IMR-90 (cell line): ENCODE measurements around the gene HYOU1. TPM values are rescaled to one million over a fixed set of nuclear protein-coding genes. Genes with fewer than 3 reads are reported as not detected.

Source experiments
- ATAC-seq: fragments of 200-7000 bp; cut with Tn5 transposase; 2 replicates; pipeline ENCODE4 v1.9.1; 2020; ENCODE audit warnings: low read depth, mild to moderate bottlenecking, moderate library complexity
- BruUV-seq: library from RNA; stranded (reverse); fragments of 400-500 nt; replicated peaks from 2 replicates; lab custom pipeline; 2021; lab: Mats Ljungman, UMichigan
- CTCF ChIA-PET: fragments of 300-600 bp; formaldehyde crosslinking; extraction: SDS; loops from one replicate; lab custom pipeline; 2021; ENCODE audit warnings: antibody characterized with exemption; lab: Yijun Ruan, JAX
- POLR2A ChIA-PET: fragments of 300-600 bp; sonication (Branson Sonifier 250); formaldehyde crosslinking; loops from one replicate; lab custom pipeline; 2022; ENCODE audit warnings: antibody characterized with exemption; ENCODE audit not compliant: unreplicated experiment; lab: Charles Lee
- DNase-seq: peaks from one replicate; pipeline ENCODE4 v3.0.0; 2013
- H2AFZ ChIP-seq: replicated peaks from 2 replicates; pipeline ENCODE3; 2013; ENCODE audit warnings: low read length, mild to moderate bottlenecking; ENCODE audit not compliant: poor library complexity
- H2AK5ac ChIP-seq: 2 replicates; pipeline ENCODE4 v1.6.1; 2013; ENCODE audit warnings: low read depth, low read length, inconsistent platforms
- H2AK9ac ChIP-seq: replicated peaks from 2 replicates; pipeline ENCODE3; 2013; ENCODE audit warnings: mild to moderate bottlenecking, low read depth, low read length, moderate library complexity; ENCODE audit not compliant: poor library complexity
- H2BK120ac ChIP-seq: 2 replicates; pipeline ENCODE4 v1.6.1; 2013; ENCODE audit warnings: low read depth, low read length, inconsistent platforms
- H2BK15ac ChIP-seq: 3 replicates; pipeline ENCODE4 v1.6.1; 2013; ENCODE audit warnings: low read depth, low read length, inconsistent platforms
- H2BK20ac ChIP-seq: 2 replicates; pipeline ENCODE4 v1.6.1; 2013; ENCODE audit warnings: low read depth, mild to moderate bottlenecking, inconsistent platforms, low read length, moderate library complexity
- H2BK5ac ChIP-seq: 2 replicates; pipeline ENCODE4 v1.6.1; 2013; ENCODE audit warnings: mild to moderate bottlenecking, low read depth, low read length, inconsistent platforms; ENCODE audit not compliant: poor library complexity, severe bottlenecking
- H3K14ac ChIP-seq: replicated peaks from 2 replicates; pipeline ENCODE4 v1.6.1; 2013; ENCODE audit warnings: low read depth, low read length, inconsistent platforms
- H3K18ac ChIP-seq: 2 replicates; pipeline ENCODE4 v1.6.1; 2013; ENCODE audit warnings: low read depth, low read length, control low read depth
- H3K23ac ChIP-seq: 2 replicates; pipeline ENCODE4 v1.6.1; 2013; ENCODE audit warnings: low read depth, low read length, inconsistent platforms
- H3K27ac ChIP-seq: 2 replicates; pipeline ENCODE4 v1.5.1; 2013; ENCODE audit warnings: mild to moderate bottlenecking, control low read depth, low read length; ENCODE audit not compliant: insufficient read depth
- H3K27me3 ChIP-seq: 2 replicates; pipeline ENCODE4 v1.6.1; 2013; ENCODE audit warnings: low read length; ENCODE audit not compliant: control insufficient read depth, insufficient read depth
- H3K36me3 ChIP-seq: 2 replicates; pipeline ENCODE4 v1.6.1; 2013; ENCODE audit warnings: low read length, mixed read lengths; ENCODE audit not compliant: control insufficient read depth, insufficient read depth
- H3K4ac ChIP-seq: 2 replicates; pipeline ENCODE4 v1.6.1; 2013; ENCODE audit warnings: low read depth, low read length, inconsistent platforms
- H3K4me1 ChIP-seq: 2 replicates; pipeline ENCODE4 v1.6.1; 2013; ENCODE audit warnings: low read length, mixed read lengths; ENCODE audit not compliant: control insufficient read depth, insufficient read depth
- H3K4me2 ChIP-seq: 2 replicates; pipeline ENCODE4 v1.6.1; 2013; ENCODE audit warnings: low read depth, mild to moderate bottlenecking, control low read depth, low read length, moderate library complexity
- H3K4me3 ChIP-seq: 2 replicates; pipeline ENCODE4 v1.5.1; 2013; ENCODE audit warnings: low read depth, mild to moderate bottlenecking, control low read depth, low read length, moderate library complexity; ENCODE audit not compliant: insufficient read depth
- H3K56ac ChIP-seq: 2 replicates; pipeline ENCODE4 v1.6.1; 2013; ENCODE audit warnings: low read length, inconsistent platforms; ENCODE audit not compliant: insufficient read depth; ENCODE audit errors: extremely low read depth
- H3K79me1 ChIP-seq, 2 experiments: 2 replicates each; pipeline ENCODE4 v1.6.1; 2013; ENCODE audit warnings: low read length in 2 of 2, inconsistent platforms in 1 of 2, low read depth in 1 of 2
- H3K9ac ChIP-seq: 2 replicates; pipeline ENCODE4 v1.6.1; 2013; ENCODE audit warnings: low read depth, low read length, control low read depth
- H3K9me1 ChIP-seq: 2 replicates; pipeline ENCODE4 v1.6.1; 2013; ENCODE audit warnings: low read length, inconsistent platforms; ENCODE audit not compliant: insufficient read depth
- H3K9me3 ChIP-seq: 2 replicates; pipeline ENCODE4 v1.6.1; 2013; ENCODE audit warnings: low read length; ENCODE audit not compliant: control insufficient read depth, insufficient read depth
- H4K20me1 ChIP-seq: 2 replicates; pipeline ENCODE4 v1.6.1; 2013; ENCODE audit warnings: low read length, inconsistent platforms; ENCODE audit not compliant: insufficient read depth
- H4K5ac ChIP-seq: 2 replicates; pipeline ENCODE4 v1.6.1; 2013; ENCODE audit warnings: mild to moderate bottlenecking, low read depth, low read length, control low read depth
- H4K8ac ChIP-seq, 2 experiments: 2 replicates each; pipeline ENCODE4 v1.6.1; 2013; ENCODE audit warnings: low read depth in 2 of 2, low read length in 2 of 2, control low read depth in 1 of 2, inconsistent platforms in 1 of 2
- H4K91ac ChIP-seq: 2 replicates; pipeline ENCODE4 v1.6.1; 2013; ENCODE audit warnings: low read depth, low read length, inconsistent platforms; ENCODE audit not compliant: insufficient read depth
- BHLHE40 ChIP-seq: fragments of 150-350 bp; IDR thresholded peaks from 2 replicates; pipeline ENCODE4 v1.6.1; 2016; ENCODE audit warnings: mild to moderate bottlenecking, low read depth, low read length
- CEBPB ChIP-seq: IDR thresholded peaks from 2 replicates; pipeline ENCODE4 v1.6.1; 2012; ENCODE audit warnings: low read depth, low read length, improper control_type of control experiment
- CHD1 ChIP-seq: IDR thresholded peaks from 2 replicates; pipeline ENCODE4 v1.6.1; 2012; ENCODE audit warnings: low read depth, low read length, improper control_type of control experiment
- FOS ChIP-seq: fragments of 150-350 bp; IDR thresholded peaks from 2 replicates; pipeline ENCODE4 v1.6.1; 2016; ENCODE audit warnings: low read depth, low read length
- MAFK ChIP-seq: IDR thresholded peaks from 2 replicates; pipeline ENCODE4 v1.6.1; 2012; ENCODE audit warnings: low read depth, low read length, improper control_type of control experiment
- MXI1 ChIP-seq: IDR thresholded peaks from 2 replicates; pipeline ENCODE4 v1.6.1; 2012; ENCODE audit warnings: low read depth, mild to moderate bottlenecking, low read length, moderate library complexity, borderline replicate concordance
- RCOR1 ChIP-seq: IDR thresholded peaks from 2 replicates; pipeline ENCODE4 v1.6.1; 2012; ENCODE audit warnings: mild to moderate bottlenecking, low read length, improper control_type of control experiment; ENCODE audit not compliant: insufficient replicate concordance
- SMC3 ChIP-seq: fragments of 150-350 bp; IDR thresholded peaks from 2 replicates; pipeline ENCODE4 v1.6.1; 2016; ENCODE audit warnings: low read depth, mild to moderate bottlenecking, antibody characterized with exemption, low read length, moderate library complexity
- WGBS, 2 experiments: methylation state at CpG; one replicate each; pipeline versions ENCODE4 v1.1.5 to v1.1.7; 2013; ENCODE audit warnings: missing lambda C conversion rate in 2 of 2; ENCODE audit not compliant: insufficient read length in 1 of 2; ENCODE audit errors: extremely low coverage in 2 of 2; 5-methylcytosine and 5-hydroxymethylcytosine counted together
- dilution Hi-C: fragments of 300-500 bp; cut with HindIII; formaldehyde crosslinking; loops from one replicate; pipeline ENCODE4 v1.14.3; 2018; ENCODE audit warnings: low sequenced_read_pairs; ENCODE audit not compliant: unreplicated experiment
- in situ Hi-C: fragments of 300-500 bp; cut with MboI; formaldehyde crosslinking; loops from 3 replicates; pipeline ENCODE4 v1.14.3; 2019; ENCODE audit warnings: low sequenced_read_pairs, inconsistent platforms, mixed read lengths
- intact Hi-C: fragments of 100-400 bp; cut with micrococcal nuclease; formaldehyde crosslinking; loops from 2 replicates; pipeline ENCODE4 v1.10.0; 2022
- polyA plus RNA-seq, 3 experiments: library from polyadenylated mRNA; depleted of rRNA; stranded (reverse); fragments of >200 nt; gene quantifications; 2 replicates each; pipeline ENCODE4 v1.2.3, GENCODE V29; 2012; ENCODE audit warnings: low replicate concordance in 1 of 3
- total RNA-seq: library from RNA; depleted of rRNA; stranded (reverse); fragments of >200 nt; gene quantifications from 2 replicates; pipeline ENCODE4 v1.2.3, GENCODE V29; 2012
- TF ChIP-seq, protein P1 (sequence below): fragments of 150-350 bp; IDR thresholded peaks from 2 replicates; pipeline ENCODE4 v1.6.1; 2016; ENCODE audit warnings: low read depth, mild to moderate bottlenecking, low read length, moderate library complexity, borderline replicate concordance
- TF ChIP-seq, protein P2 (sequence below): fragments of 150-350 bp; IDR thresholded peaks from 2 replicates; pipeline ENCODE4 v1.6.1; 2017; ENCODE audit warnings: mild to moderate bottlenecking, antibody characterized with exemption, low read length, low read depth

Gene HYOU1
- total and polyA plus RNA-seq, 2 of the 4 experiments (the other 2 are of a cell fraction), result 117 to 181 TPM

DNA sequence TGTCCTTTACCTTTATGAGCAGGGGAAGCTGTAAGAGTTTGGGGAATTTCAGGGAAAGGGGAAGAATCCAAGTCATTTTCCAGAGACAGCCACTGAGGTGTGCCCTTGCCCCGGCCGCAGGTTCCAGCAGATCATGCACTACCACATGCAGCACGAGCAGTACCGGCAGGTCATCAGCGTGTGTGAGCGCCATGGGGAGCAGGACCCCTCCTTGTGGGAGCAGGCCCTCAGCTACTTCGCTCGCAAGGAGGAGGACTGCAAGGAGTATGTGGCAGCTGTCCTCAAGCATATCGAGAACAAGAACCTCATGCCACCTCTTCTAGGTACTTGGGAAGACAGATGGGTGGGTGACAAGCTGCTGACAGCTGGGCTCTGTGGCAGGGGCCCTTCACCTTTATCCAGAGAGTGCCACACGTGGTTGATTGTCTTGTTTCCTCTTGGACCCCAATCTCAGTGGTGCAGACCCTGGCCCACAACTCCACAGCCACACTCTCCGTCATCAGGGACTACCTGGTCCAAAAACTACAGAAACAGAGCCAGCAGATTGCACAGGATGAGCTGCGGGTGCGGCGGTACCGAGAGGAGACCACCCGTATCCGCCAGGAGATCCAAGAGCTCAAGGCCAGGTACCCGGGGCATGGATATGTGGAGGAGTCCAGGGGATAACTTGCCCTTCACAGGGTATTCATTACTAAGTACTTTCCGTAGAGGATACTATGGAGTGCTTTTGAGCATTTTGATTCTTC lies 21.8 kb upstream of the HYOU1 start:
- Histone ChIP-seq H3K4me3 (no peak overlapping the region), H2AK9ac (no peak overlapping the region), H3K56ac (no peak overlapping the region), H2BK20ac (no peak overlapping the region), H2BK15ac (no peak overlapping the region), H3K4me2 (no peak overlapping the region), H2BK120ac (no peak overlapping the region), H4K5ac (no peak overlapping the region), H2BK5ac (no peak overlapping the region), H4K20me1 (no peaks in the 10 kb centered on the region), H3K36me3 (peaks cover 56% of the 10 kb centered on the region), H3K14ac (no peak overlapping the region), H4K91ac (no peak overlapping the region), H3K4me1 (no peaks in the 10 kb centered on the region), H3K4ac (no peak overlapping the region), H3K79me1 (0 out of 4 replicates have a peak, but pooled peaks cover 0 to under 1% of the 10 kb centered on the region in 2 experiments), H4K8ac (no peak overlapping the region), H3K9me3 (no peaks in the 10 kb centered on the region), H3K27ac (no peak overlapping the region), H2AFZ (no peak overlapping the region), H3K23ac (no peak overlapping the region), H2AK5ac (no peak overlapping the region), H3K9me1 (no peaks in the 10 kb centered on the region), H3K18ac (no peak overlapping the region), H3K27me3 (no peaks in the 10 kb centered on the region), H3K9ac (no peak overlapping the region)
- WGBS, 2 experiments, result 81% methylated on average over 8 of the region's 19 CpGs; no CpG with 5 or more reads in 1 of the 2 experiments
- in situ Hi-C loops (no loop called here), dilution Hi-C loops (no loop called here), intact Hi-C loops (no loop called here)
- DNase-seq, result no peak
- POLR2A ChIA-PET, result interaction anchor here (1.1 kb wide), 1 partner anchor 11 kb away, joined by 3 read pairs; the partner anchor contains the start of gene VPS11
- TF ChIP-seq SMC3, result no peak
- TF ChIP-seq RCOR1, result no peak
- no peak for TF ChIP-seq FOS
- TF ChIP-seq, protein P1, sequence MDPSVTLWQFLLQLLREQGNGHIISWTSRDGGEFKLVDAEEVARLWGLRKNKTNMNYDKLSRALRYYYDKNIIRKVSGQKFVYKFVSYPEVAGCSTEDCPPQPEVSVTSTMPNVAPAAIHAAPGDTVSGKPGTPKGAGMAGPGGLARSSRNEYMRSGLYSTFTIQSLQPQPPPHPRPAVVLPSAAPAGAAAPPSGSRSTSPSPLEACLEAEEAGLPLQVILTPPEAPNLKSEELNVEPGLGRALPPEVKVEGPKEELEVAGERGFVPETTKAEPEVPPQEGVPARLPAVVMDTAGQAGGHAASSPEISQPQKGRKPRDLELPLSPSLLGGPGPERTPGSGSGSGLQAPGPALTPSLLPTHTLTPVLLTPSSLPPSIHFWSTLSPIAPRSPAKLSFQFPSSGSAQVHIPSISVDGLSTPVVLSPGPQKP, result no peak
- no peak for TF ChIP-seq MXI1
- TF ChIP-seq MAFK, result no peak
- TF ChIP-seq, protein P2, sequence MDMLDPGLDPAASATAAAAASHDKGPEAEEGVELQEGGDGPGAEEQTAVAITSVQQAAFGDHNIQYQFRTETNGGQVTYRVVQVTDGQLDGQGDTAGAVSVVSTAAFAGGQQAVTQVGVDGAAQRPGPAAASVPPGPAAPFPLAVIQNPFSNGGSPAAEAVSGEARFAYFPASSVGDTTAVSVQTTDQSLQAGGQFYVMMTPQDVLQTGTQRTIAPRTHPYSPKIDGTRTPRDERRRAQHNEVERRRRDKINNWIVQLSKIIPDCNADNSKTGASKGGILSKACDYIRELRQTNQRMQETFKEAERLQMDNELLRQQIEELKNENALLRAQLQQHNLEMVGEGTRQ, result no peak
- no peak for TF ChIP-seq BHLHE40
- no peak for TF ChIP-seq CEBPB
- TF ChIP-seq CHD1, result no peak
- no peak for ATAC-seq
- CTCF ChIA-PET, result no interaction called here
- BruUV-seq, result TSS peak; percentile 54
